ENCODE data around the gene DAB2.

The DAB2 gene

GRCh38 chr5:39447968-39448367 lies 23.2 kb upstream of the DAB2 start:
- DNase-seq (ENCODE audit: low read depth in 2 of 2): no peak

GRCh38 chr5:39447059-39447458 lies 22.3 kb upstream of the DAB2 start:
- DNase-seq (ENCODE audit: low read depth in 2 of 2): no peak

- no peak for DNase-seq (ENCODE audit: low read depth in 2 of 2)
These were observed 21.5 kb upstream of the DAB2 start for GRCh38 chr5:39446231-39446630.

GRCh38 chr5:39443911-39444310 lies 19.1 kb upstream of the DAB2 start:
- no peak for DNase-seq (ENCODE audit: low read depth in 2 of 2)

GRCh38 chr5:39442991-39443390 lies 18.2 kb upstream of the DAB2 start:
- no peak for DNase-seq (ENCODE audit: low read depth in 2 of 2)

- DNase-seq (ENCODE audit: low read depth in 2 of 2): no peak
These were observed 17.1 kb upstream of the DAB2 start for GRCh38 chr5:39441838-39442237.

GRCh38 chr5:39440958-39441624 lies 16.3 kb upstream of the DAB2 start:
- DNase-seq (ENCODE audit: low read depth in 2 of 2): no peak

GRCh38 chr5:39440192-39440957 lies 15.6 kb upstream of the DAB2 start:
- DNase-seq (ENCODE audit: low read depth in 2 of 2): no peak

GRCh38 chr5:39439582-39440162 lies 14.9 kb upstream of the DAB2 start:
- no peak for DNase-seq (ENCODE audit: low read depth in 2 of 2)

- DNase-seq (ENCODE audit: low read depth in 2 of 2): no peak
These were observed 12.7 kb upstream of the DAB2 start for GRCh38 chr5:39437467-39437866.

GRCh38 chr5:39433848-39434247 lies 9.1 kb upstream of the DAB2 start:
- DNase-seq (ENCODE audit: low read depth in 2 of 2): no peak

- no peak for DNase-seq (ENCODE audit: low read depth in 2 of 2)
These were observed 8.1 kb upstream of the DAB2 start for GRCh38 chr5:39432696-39433530.

- no peak for DNase-seq (ENCODE audit: low read depth in 2 of 2)
These were observed 5.7 kb upstream of the DAB2 start for GRCh38 chr5:39430461-39430860.

- no peak for DNase-seq (ENCODE audit: low read depth in 2 of 2)
These were observed 3.9 kb upstream of the DAB2 start for GRCh38 chr5:39428640-39429039.

- no peak for DNase-seq (ENCODE audit: low read depth in 2 of 2)
These were observed 2.9 kb upstream of the DAB2 start for GRCh38 chr5:39427633-39428032.

GRCh38 chr5:39427229-39427628 lies 2.4 kb upstream of the DAB2 start:
- DNase-seq (ENCODE audit: low read depth in 2 of 2): no peak

GRCh38 chr5:39426746-39427105 lies 1.9 kb upstream of the DAB2 start:
- no peak for DNase-seq (ENCODE audit: low read depth in 2 of 2)

- no peak for DNase-seq (ENCODE audit: low read depth in 2 of 2)
These were observed 1.4 kb upstream of the DAB2 start for GRCh38 chr5:39426051-39426745.

- no peak for DNase-seq (ENCODE audit: low read depth in 2 of 2)
These were observed 1.4 kb downstream of the DAB2 start for GRCh38 chr5:39423331-39423751.

- DNase-seq (ENCODE audit: low read depth in 2 of 2): no peak
These were observed 2.0 kb downstream of the DAB2 start for GRCh38 chr5:39422728-39423285.

GRCh38 chr5:39422036-39422606 lies 2.7 kb downstream of the DAB2 start:
- no peak for DNase-seq (ENCODE audit: low read depth in 2 of 2)
